Colonic mucosa (tissue), 4 donors: ENCODE data around the gene OTOS. TPM values are rescaled to one million over a fixed set of nuclear protein-coding genes. Genes with fewer than 3 reads are reported as not detected.

ENCODE experiments used
- DNase-seq: peaks from one replicate; pipeline ENCODE4 v3.0.0-alpha.2; 2020
- H3K27ac ChIP-seq: fragments of 200-600 bp; one replicate; pipeline ENCODE4 v1.8.0; 2021
- H3K27me3 ChIP-seq: fragments of 200-600 bp; one replicate; pipeline ENCODE4 v1.8.0; 2021
- H3K36me3 ChIP-seq: fragments of 200-600 bp; one replicate; pipeline ENCODE4 v1.8.0; 2021
- H3K4me1 ChIP-seq: fragments of 200-600 bp; one replicate; pipeline ENCODE4 v1.8.0; 2021; ENCODE audit warnings: mild to moderate bottlenecking
- H3K4me3 ChIP-seq: fragments of 200-600 bp; one replicate; pipeline ENCODE4 v1.8.0; 2021
- H3K9ac ChIP-seq, 2 donors: one replicate each; pipeline ENCODE4 v1.7.0; 2013; ENCODE audit warnings: control low read depth in 2 of 2, low read depth in 2 of 2, low read length in 2 of 2
- H3K9me3 ChIP-seq: fragments of 200-600 bp; one replicate; pipeline ENCODE4 v1.8.0; 2021
- intact Hi-C: fragments of 100-400 bp; cut with DNase I; formaldehyde crosslinking; loops from one replicate; pipeline ENCODE4 v1.14.1; 2022
- total RNA-seq, 2 donors: library from RNA; stranded (reverse); fragmentation: NEBNext Ultra II Directional in 1 of 2; extraction: Animal tissue kit (Norgen Biotek cat#: 25700) in 1 of 2; gene quantifications; one replicate each; pipeline ENCODE4 v1.2.1, GENCODE V29; 2021
- TF ChIP-seq, protein P1 (sequence below): fragments of 200-600 bp; IDR thresholded peaks from one replicate; pipeline ENCODE4 v1.8.0; 2022; ENCODE audit warnings: antibody characterized with exemption, mild to moderate bottlenecking
- donor health status: healthy.
- donor health status: DM: no; HTN: no; CAD: no.
- donor health status: DM: no; HTN: no; CAD: no.

OTOS gene
- total RNA-seq, 2 donors from 2014 or later: not detected

DNA sequence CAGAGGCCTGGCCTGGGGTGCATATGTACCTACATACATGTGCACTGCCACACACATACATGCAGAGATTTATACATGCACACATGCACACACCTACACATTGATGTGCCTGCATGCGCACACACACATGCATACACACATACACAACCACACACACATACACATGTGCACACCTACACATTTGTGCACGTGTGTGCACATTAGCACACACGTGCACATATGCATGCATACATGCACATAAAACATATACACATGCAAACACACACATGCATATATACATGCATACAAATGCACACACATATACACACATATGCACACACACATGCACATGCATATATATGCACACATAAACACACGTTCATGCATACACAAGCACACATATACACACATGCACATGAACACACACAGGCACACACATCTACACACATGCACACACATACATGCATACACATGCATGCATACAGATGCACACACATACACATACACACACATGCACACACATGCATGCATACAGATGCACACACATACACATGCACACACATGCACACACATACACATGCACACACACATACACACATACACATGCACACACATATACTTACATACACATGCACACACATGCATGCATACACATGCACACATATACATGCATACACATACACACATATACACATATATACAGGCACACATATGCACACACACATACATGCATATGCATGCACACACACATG lies 23.6 kb upstream of the OTOS start:
- TF ChIP-seq, protein P1, sequence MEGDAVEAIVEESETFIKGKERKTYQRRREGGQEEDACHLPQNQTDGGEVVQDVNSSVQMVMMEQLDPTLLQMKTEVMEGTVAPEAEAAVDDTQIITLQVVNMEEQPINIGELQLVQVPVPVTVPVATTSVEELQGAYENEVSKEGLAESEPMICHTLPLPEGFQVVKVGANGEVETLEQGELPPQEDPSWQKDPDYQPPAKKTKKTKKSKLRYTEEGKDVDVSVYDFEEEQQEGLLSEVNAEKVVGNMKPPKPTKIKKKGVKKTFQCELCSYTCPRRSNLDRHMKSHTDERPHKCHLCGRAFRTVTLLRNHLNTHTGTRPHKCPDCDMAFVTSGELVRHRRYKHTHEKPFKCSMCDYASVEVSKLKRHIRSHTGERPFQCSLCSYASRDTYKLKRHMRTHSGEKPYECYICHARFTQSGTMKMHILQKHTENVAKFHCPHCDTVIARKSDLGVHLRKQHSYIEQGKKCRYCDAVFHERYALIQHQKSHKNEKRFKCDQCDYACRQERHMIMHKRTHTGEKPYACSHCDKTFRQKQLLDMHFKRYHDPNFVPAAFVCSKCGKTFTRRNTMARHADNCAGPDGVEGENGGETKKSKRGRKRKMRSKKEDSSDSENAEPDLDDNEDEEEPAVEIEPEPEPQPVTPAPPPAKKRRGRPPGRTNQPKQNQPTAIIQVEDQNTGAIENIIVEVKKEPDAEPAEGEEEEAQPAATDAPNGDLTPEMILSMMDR: no peak
- H3K9ac ChIP-seq: no peak overlapping the region
- H3K27me3 ChIP-seq: no peaks in the 10 kb centered on the region
- no peaks in the 10 kb centered on the region for H3K4me1 ChIP-seq
- no peaks in the 10 kb centered on the region for H3K36me3 ChIP-seq
- no peaks in the 10 kb centered on the region for H3K9me3 ChIP-seq
- H3K27ac ChIP-seq: no peak overlapping the region
- no peak for DNase-seq
- intact Hi-C loops: no loop called here
- no peak overlapping the region for H3K4me3 ChIP-seq

DNA sequence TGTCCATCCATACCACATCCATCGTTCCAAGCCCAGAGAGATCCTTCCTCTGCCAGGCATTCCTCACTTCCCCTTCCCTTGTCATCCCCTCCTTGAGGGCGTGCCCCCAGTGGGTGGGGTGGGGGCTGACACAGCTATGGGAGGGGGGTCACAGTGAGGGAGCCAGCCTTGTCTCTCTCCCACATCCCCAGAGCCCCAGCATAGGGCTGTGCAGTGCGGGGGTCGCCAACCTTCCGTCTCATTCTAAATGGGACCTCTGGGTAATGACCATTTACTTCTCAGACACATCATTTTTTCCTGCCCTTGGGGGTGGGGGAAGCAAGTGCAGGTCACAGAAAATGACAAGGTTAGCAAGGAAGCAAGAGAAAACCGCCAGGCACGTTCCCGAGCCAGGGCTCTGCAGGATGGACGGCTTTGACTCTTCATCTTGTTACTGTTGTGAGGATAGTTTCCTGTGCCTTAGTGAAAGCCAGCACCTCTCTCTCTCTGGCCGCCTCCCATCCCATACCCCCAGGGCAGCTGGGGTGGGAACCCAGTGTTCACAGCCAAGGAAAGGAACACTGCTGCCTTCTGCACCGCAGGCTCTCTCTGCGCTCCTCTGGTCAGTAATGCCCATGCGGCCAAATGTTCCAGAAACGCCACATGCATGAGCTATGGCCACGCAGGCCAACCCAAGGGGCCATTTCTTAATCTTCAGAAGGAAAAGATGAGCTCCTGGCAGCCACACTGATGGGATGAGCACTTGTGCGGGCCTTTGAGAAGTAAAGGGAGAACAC lies 22.7 kb upstream of the OTOS start:
- Histone ChIP-seq H3K27ac (no peak overlapping the region), H3K36me3 (no peaks in the 10 kb centered on the region), H3K9ac (no peak overlapping the region), H3K27me3 (no peaks in the 10 kb centered on the region), H3K4me1 (no peaks in the 10 kb centered on the region), H3K9me3 (no peaks in the 10 kb centered on the region), H3K4me3 (no peak overlapping the region)
- DNase-seq: no peak
- TF ChIP-seq, protein P1: no peak
- intact Hi-C loops: no loop called here

GRCh38 chr2:240162531-240162930 lies 22.1 kb upstream of the OTOS start:
- no peaks in the 10 kb centered on the region for H3K4me1 ChIP-seq
- TF ChIP-seq, protein P1: no peak
- H3K27me3 ChIP-seq: no peaks in the 10 kb centered on the region
- H3K4me3 ChIP-seq: no peak overlapping the region
- no peaks in the 10 kb centered on the region for H3K9me3 ChIP-seq
- no peak overlapping the region for H3K27ac ChIP-seq
- H3K36me3 ChIP-seq: no peaks in the 10 kb centered on the region
- H3K9ac ChIP-seq: no peak overlapping the region
- DNase-seq: no peak
- intact Hi-C loops: no loop called here

GRCh38 chr2:240162032-240162431 lies 21.6 kb upstream of the OTOS start:
- Histone ChIP-seq H3K9me3 (no peaks in the 10 kb centered on the region), H3K27me3 (no peaks in the 10 kb centered on the region), H3K4me1 (no peaks in the 10 kb centered on the region), H3K4me3 (no peak overlapping the region), H3K27ac (no peak overlapping the region), H3K9ac (no peak overlapping the region), H3K36me3 (no peaks in the 10 kb centered on the region)
- DNase-seq: no peak
- TF ChIP-seq, protein P1: no peak
- intact Hi-C loops: no loop called here

DNA sequence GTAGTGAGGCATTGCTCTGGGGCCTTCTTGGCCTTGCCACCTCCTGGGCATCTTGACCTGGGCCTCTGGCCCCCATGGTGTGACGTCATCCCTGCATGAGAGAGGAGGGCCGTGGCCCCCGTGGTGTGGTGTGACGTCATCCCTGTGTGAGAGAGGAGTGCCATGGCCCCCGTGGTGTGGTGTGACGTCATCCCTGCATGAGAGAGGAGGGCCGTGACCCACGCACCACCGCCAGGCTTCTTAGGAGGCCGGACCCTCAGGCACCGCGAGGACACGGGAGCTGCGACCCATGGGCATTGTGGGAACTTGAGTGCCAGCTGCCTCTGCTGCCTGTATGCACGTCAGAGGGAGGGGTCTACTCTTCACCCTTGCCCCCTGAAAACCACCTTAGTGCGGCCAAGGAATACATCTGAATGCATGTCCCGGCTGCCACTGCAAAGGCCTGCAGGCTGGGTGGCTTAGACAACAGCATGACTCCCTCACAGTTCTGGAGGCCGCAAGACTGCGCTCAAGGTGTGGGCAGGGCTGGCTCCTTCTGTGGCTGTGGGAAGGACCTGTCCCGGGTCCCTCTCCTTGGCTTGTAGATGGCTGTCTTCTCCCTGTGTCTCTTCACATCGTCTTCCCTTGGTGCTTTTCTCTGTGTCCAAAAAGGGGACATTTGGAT lies 20.8 kb upstream of the OTOS start:
- TF ChIP-seq, protein P1: no peak
- H3K4me3 ChIP-seq: no peak overlapping the region
- H3K4me1 ChIP-seq: no peaks in the 10 kb centered on the region
- intact Hi-C loops: no loop called here
- no peaks in the 10 kb centered on the region for H3K27me3 ChIP-seq
- no peak for DNase-seq
- H3K27ac ChIP-seq: no peak overlapping the region
- H3K9me3 ChIP-seq: no peaks in the 10 kb centered on the region
- no peaks in the 10 kb centered on the region for H3K36me3 ChIP-seq
- no peak overlapping the region for H3K9ac ChIP-seq
